ENCODE measurements around the gene FXYD3.

Gene FXYD3

DNA sequence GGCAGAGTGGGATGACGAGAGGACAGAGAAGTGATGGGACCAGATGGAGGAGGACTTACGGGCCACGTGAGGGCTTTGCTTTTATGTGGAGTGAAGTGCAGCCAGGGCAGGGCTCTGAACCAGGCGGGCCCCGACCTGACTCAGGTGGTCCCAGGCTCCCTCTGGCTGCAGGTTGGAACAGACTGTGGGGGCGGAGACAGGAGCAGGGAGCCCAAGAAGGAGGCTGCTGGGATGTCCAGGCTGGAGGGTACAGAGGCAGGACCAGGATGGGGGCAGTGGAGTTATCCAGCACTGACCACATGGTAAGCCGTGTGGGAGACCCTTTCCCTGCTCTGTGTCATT is 41.0 kb downstream of the FXYD3 start:
- DNase-seq (ENCODE audit: insufficient read length, low spot score): no peak
- TF ChIP-seq, protein P1, sequence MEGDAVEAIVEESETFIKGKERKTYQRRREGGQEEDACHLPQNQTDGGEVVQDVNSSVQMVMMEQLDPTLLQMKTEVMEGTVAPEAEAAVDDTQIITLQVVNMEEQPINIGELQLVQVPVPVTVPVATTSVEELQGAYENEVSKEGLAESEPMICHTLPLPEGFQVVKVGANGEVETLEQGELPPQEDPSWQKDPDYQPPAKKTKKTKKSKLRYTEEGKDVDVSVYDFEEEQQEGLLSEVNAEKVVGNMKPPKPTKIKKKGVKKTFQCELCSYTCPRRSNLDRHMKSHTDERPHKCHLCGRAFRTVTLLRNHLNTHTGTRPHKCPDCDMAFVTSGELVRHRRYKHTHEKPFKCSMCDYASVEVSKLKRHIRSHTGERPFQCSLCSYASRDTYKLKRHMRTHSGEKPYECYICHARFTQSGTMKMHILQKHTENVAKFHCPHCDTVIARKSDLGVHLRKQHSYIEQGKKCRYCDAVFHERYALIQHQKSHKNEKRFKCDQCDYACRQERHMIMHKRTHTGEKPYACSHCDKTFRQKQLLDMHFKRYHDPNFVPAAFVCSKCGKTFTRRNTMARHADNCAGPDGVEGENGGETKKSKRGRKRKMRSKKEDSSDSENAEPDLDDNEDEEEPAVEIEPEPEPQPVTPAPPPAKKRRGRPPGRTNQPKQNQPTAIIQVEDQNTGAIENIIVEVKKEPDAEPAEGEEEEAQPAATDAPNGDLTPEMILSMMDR (IDR thresholded peaks at IDR 0.05; ENCODE audit: insufficient read depth, missing control alignments): no peak
- FAIRE-seq: no peak

DNA sequence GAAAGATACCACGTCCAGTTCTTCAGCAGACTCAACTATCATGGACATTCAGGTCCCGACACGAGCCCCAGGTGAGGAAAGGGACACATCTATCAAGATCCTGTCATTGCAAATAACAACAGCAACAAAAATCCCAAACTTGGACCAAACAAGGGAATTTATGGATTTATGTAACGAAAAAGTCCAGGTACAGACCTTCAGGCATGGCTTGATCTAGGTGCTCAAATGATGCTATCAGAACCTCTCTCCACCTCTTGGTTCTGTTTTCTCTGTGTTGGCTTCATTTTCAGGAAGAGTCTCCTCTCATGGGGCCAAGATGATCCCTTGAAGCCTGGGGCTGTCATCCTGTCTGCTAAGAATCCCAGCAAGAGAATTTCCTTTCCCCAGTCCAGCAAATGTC is 41.8 kb downstream of the FXYD3 start:
- TF ChIP-seq, protein P1 (IDR thresholded peaks at IDR 0.05; ENCODE audit: insufficient read depth, missing control alignments): no peak
- no peak for FAIRE-seq
- DNase-seq (ENCODE audit: insufficient read length, low spot score): no peak

DNA sequence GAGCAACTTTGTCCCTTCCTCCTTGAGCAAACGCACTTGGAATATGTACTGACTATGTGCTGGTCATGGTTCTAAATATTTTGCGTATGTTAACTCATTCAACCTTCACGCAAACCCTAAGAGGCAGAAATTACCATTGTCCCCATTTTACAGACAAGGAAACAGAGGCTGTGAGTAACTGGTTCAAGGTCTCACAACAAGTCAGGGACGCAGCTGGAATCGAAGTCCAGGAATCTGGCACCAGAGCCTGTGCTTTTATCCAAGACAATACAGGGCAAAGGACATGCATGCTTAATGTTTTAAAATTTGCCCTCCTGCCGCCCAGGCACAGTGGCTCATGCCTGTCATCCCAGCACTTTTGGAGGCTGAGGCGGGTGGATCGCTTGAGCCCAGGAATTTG is 44.0 kb downstream of the FXYD3 start:
- no peak for DNase-seq (ENCODE audit: insufficient read length, low spot score)
- no peak for FAIRE-seq
- TF ChIP-seq, protein P1 (IDR thresholded peaks at IDR 0.05; ENCODE audit: insufficient read depth, missing control alignments): no peak

DNA sequence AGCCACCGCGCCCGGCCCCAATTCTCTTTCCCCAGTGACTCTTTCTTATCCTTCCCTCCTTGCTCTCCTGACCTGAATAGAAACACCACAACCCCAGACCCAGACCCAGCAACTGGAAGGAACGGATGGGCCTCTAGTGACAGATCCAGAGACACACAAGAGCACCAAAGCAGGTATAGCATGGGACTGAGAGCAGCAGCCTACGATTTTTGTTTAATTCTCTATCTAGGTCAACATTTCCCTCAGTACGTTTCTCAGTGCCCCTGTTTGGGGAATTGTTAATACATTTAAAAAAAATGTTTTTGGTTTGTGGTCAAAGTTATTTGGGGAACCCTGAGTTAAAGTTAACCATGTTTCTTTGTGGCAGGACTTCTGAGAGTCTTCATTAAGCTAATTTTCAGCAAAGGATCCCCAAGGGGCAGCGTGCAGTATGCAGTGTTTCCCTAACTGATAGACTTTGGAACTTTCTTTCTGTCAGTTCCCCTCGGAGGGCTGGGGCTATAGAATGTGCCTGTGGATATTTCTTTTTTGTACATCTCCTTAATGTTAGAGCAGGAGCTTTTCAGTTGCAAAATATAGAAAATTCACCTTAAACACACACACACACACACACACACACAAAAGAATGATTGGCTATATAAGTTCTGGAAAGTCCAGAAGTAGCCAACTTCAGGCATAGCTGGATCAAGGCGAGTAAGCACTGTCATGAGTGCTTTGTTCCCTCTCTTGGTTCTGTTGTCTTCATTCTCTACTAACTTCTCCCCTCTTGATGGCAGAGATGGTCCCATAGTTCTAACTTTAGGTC is 45.2 kb downstream of the FXYD3 start:
- DNase-seq (ENCODE audit: insufficient read length, low spot score) (no peak), FAIRE-seq (no peak)
- TF ChIP-seq, protein P1 (IDR thresholded peaks at IDR 0.05; ENCODE audit: insufficient read depth, missing control alignments): no peak

DNA sequence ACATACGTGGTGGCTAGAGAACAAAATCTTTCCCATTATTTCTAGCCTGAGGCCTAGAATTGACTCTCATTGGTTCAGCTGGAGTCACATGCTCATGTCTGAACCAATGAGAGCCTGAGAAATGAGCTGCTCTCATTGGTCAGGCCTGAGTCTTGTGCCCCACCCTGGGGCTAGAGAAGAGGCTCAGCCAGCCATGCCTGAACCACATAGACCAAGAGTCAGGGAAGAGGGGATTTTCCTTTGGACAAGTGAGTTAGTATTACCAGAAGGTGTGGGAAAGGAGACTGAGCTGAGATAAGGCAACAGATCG is 45.8 kb downstream of the FXYD3 start:
- DNase-seq (ENCODE audit: insufficient read length, low spot score) (no peak), FAIRE-seq (no peak)
- TF ChIP-seq, protein P1 (IDR thresholded peaks at IDR 0.05; ENCODE audit: insufficient read depth, missing control alignments): no peak

DNA sequence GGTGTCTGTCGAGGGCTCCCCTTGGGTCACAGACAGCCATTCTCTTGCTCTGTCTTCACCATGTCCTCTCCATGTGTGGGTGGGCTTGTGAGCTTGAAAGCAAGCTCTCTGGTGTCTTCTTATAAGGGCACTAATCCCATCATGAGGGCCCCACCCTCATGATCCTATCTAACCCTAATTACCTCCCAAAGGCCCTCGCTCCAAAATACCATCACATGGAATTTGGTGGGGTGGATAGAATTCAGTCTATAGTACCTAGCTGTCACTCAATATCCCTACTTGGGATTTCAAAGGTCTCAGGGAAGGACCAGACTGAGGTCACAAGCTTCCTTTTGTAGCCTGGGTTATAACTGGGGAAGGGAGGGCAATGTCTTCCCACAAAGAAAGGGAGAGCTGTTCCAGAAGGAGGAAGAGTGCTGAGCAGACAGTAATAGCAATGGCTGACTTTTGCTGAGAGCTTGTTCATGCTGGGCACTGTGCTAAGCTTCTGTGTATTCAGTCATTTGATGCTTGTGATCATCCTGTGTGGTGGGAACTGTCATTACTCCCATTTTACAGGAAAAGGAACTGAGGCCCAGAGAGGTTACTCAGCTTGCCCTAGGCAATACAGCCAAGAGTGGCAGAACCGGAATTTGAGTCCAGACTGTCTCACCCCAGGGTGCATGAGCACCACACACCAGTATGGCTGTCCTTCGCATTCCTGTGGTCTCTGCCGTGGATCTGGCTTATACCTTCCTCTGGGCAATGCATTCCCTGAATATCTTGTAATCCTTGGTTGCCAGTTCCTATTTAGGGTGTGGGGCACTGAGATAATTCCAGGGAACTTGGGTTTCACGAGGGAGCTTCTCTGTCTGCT is 47.1 kb downstream of the FXYD3 start:
- no peak for DNase-seq (ENCODE audit: insufficient read length, low spot score)
- FAIRE-seq: no peak
- TF ChIP-seq, protein P1 (IDR thresholded peaks at IDR 0.05; ENCODE audit: insufficient read depth, missing control alignments): no peak

DNA sequence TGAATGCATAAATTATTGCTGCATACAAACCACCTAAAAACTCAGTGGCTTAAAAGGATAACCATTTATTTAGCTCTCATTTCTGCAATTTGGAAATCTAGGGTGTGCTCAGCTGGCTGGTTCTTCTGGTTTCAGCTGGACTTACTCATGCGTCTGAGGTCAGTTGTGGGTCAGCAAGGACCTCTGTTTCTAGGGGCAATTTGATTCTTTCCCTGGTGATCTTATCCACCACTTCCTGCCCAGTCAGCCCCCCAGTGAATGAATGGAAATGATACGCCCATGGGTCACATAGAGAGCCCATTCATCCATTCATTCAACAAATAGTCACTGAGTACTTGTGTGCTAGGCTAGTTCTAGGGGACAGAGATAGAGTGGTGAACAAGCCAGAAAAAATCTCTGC is 48.8 kb downstream of the FXYD3 start:
- TF ChIP-seq, protein P1 (IDR thresholded peaks at IDR 0.05; ENCODE audit: insufficient read depth, missing control alignments): no peak
- DNase-seq (ENCODE audit: insufficient read length, low spot score) (no peak), FAIRE-seq (no peak)
